H9 (cell line): ENCODE results near the gene FCF1. TPM values are rescaled to one million over a fixed set of nuclear protein-coding genes. Genes with fewer than 3 reads are reported as not detected.
A peak's percentile ranks its signal among the peaks of the same experiment; 100 is the strongest.

Experiments used
- DNase-seq: peaks from one replicate; pipeline ENCODE4 v3.0.0-alpha.2; 2017
- H2AFZ ChIP-seq: one replicate; pipeline ENCODE4 v1.6.1; 2013; ENCODE audit warnings: mild to moderate bottlenecking, low read length, control low read depth, moderate library complexity
- H2AK5ac ChIP-seq: 2 replicates; pipeline ENCODE4 v1.6.1; 2013; ENCODE audit warnings: low read length, control low read depth, mixed read lengths; ENCODE audit not compliant: insufficient read length
- H2BK120ac ChIP-seq: one replicate; pipeline ENCODE4 v1.6.1; 2013; ENCODE audit warnings: low read depth, mild to moderate bottlenecking, low read length, control low read depth, inconsistent platforms; ENCODE audit not compliant: poor library complexity, severe bottlenecking
- H2BK12ac ChIP-seq: 2 replicates; pipeline ENCODE4 v1.6.1; 2013; ENCODE audit warnings: low read length, control low read depth, mixed read lengths, low read depth; ENCODE audit not compliant: insufficient read length
- H2BK15ac ChIP-seq: 2 replicates; pipeline ENCODE4 v1.6.1; 2013; ENCODE audit warnings: low read depth, low read length, control low read depth
- H2BK20ac ChIP-seq: one replicate; pipeline ENCODE4 v1.6.1; 2013; ENCODE audit warnings: low read depth, mild to moderate bottlenecking, low read length, control low read depth, inconsistent platforms; ENCODE audit not compliant: poor library complexity, severe bottlenecking
- H2BK5ac ChIP-seq: 2 replicates; pipeline ENCODE4 v1.6.1; 2013; ENCODE audit warnings: low read length, control low read depth, mixed read lengths; ENCODE audit not compliant: insufficient read length
- H3K14ac ChIP-seq: 2 replicates; pipeline ENCODE4 v1.6.1; 2013; ENCODE audit warnings: low read length, control low read depth; ENCODE audit not compliant: insufficient read depth
- H3K18ac ChIP-seq: 2 replicates; pipeline ENCODE4 v1.6.1; 2013; ENCODE audit warnings: low read depth, mild to moderate bottlenecking, mixed read lengths, low read length, control low read depth; ENCODE audit not compliant: insufficient read length
- H3K23ac ChIP-seq: 2 replicates; pipeline ENCODE4 v1.6.1; 2013; ENCODE audit warnings: low read length, control low read depth, mixed read lengths, low read depth; ENCODE audit not compliant: insufficient read length
- H3K23me2 ChIP-seq: 2 replicates; pipeline ENCODE4 v1.6.1; 2013; ENCODE audit warnings: low read depth, mild to moderate bottlenecking, mixed read lengths, low read length, control low read depth; ENCODE audit not compliant: insufficient read length, poor library complexity, severe bottlenecking
- H3K27ac ChIP-seq: 2 replicates; pipeline ENCODE4 v1.5.1; 2013; ENCODE audit warnings: low read length, control low read depth, mixed read lengths, low read depth; ENCODE audit not compliant: insufficient read length
- H3K27me3 ChIP-seq: 2 replicates; pipeline ENCODE4 v1.6.1; 2013; ENCODE audit warnings: low read length, control low read depth, inconsistent platforms; ENCODE audit not compliant: insufficient read depth
- H3K4ac ChIP-seq: 2 replicates; pipeline ENCODE4 v1.6.1; 2013; ENCODE audit warnings: low read depth, mild to moderate bottlenecking, control low read depth, inconsistent platforms, low read length, moderate library complexity
- H3K4me1 ChIP-seq: 2 replicates; pipeline ENCODE4 v1.6.1; 2013; ENCODE audit warnings: low read length, control low read depth, inconsistent platforms; ENCODE audit not compliant: insufficient read depth
- H3K4me2 ChIP-seq: 2 replicates; pipeline ENCODE4 v1.6.1; 2013; ENCODE audit warnings: low read length, control low read depth, mixed read lengths; ENCODE audit not compliant: insufficient read length, insufficient read depth
- H3K56ac ChIP-seq: 2 replicates; pipeline ENCODE4 v1.6.1; 2013; ENCODE audit warnings: low read depth, mild to moderate bottlenecking, mixed read lengths, low read length, control low read depth; ENCODE audit not compliant: insufficient read length
- H3K79me1 ChIP-seq: 2 replicates; pipeline ENCODE4 v1.6.1; 2013; ENCODE audit warnings: low read depth, mild to moderate bottlenecking, moderate library complexity, low read length, control low read depth, inconsistent platforms; ENCODE audit not compliant: insufficient read depth, poor library complexity, severe bottlenecking
- H3K79me2 ChIP-seq: 2 replicates; pipeline ENCODE4 v1.6.1; 2013; ENCODE audit warnings: low read length, control low read depth, inconsistent platforms; ENCODE audit not compliant: insufficient read depth
- H3K9ac ChIP-seq: 2 replicates; pipeline ENCODE4 v1.6.1; 2013; ENCODE audit warnings: low read length, control low read depth, mixed read lengths; ENCODE audit not compliant: insufficient read length; ENCODE audit errors: extremely low read depth
- H3K9me3 ChIP-seq: one replicate; pipeline ENCODE4 v1.6.1; 2013; ENCODE audit warnings: low read depth, low read length, inconsistent platforms; ENCODE audit not compliant: control insufficient read depth
- H3T11ph ChIP-seq: one replicate; pipeline ENCODE4 v1.6.1; 2013; ENCODE audit warnings: mild to moderate bottlenecking, low read length, control low read depth, inconsistent platforms
- H4K20me1 ChIP-seq: one replicate; pipeline ENCODE4 v1.6.1; 2013; ENCODE audit not compliant: control insufficient read depth, insufficient read length, insufficient read depth
- H4K5ac ChIP-seq: 2 replicates; pipeline ENCODE4 v1.6.1; 2013; ENCODE audit warnings: low read depth, mild to moderate bottlenecking, mixed read lengths, low read length, control low read depth; ENCODE audit not compliant: insufficient read length
- H4K8ac ChIP-seq: replicated peaks from 2 replicates; pipeline ENCODE4 v1.6.1; 2013; ENCODE audit warnings: low read length, control low read depth, mixed read lengths, low read depth; ENCODE audit not compliant: insufficient read length
- H4K91ac ChIP-seq: 2 replicates; pipeline ENCODE4 v1.6.1; 2013; ENCODE audit warnings: low read depth, mild to moderate bottlenecking, moderate library complexity, mixed read lengths, low read length, control low read depth; ENCODE audit not compliant: insufficient read length
- H3K27ac Mint-ChIP-seq, 3 experiments: 2 replicates in 2 of 3; 3 replicates in 1 of 3; pipeline ENCODE4 v1.8.0; 2020 to 2021; ENCODE audit warnings: mixed read lengths in 3 of 3, mild to moderate bottlenecking in 1 of 3, moderate library complexity in 1 of 3
- H3K27me3 Mint-ChIP-seq: 2 replicates; pipeline ENCODE4 v1.8.0; 2021; ENCODE audit warnings: low read depth, mild to moderate bottlenecking, moderate library complexity, mixed read lengths
- H3K36me3 Mint-ChIP-seq, 3 experiments: 2 replicates in 2 of 3; 3 replicates in 1 of 3; pipeline ENCODE4 v1.8.0; 2020 to 2021; ENCODE audit warnings: low read depth in 3 of 3, mixed read lengths in 3 of 3; ENCODE audit not compliant: insufficient read depth in 1 of 3
- H3K4me1 Mint-ChIP-seq, 2 experiments: 2 replicates each; pipeline ENCODE4 v1.8.0; 2020; ENCODE audit warnings: mixed read lengths in 2 of 2
- H3K4me3 Mint-ChIP-seq, 2 experiments: 2 replicates in 1 of 2; 3 replicates in 1 of 2; pipeline ENCODE4 v1.8.0; 2020 to 2021; ENCODE audit warnings: mild to moderate bottlenecking in 2 of 2, mixed read lengths in 2 of 2, moderate library complexity in 1 of 2
- H3K9me3 Mint-ChIP-seq, 2 experiments: 2 replicates in 1 of 2; 3 replicates in 1 of 2; pipeline ENCODE4 v1.8.0; 2020; ENCODE audit warnings: mild to moderate bottlenecking in 2 of 2, mixed read lengths in 2 of 2, moderate library complexity in 1 of 2
- WGBS: extraction: QIAGEN DNeasy Blood & Tissue Kit; methylation state at CpG from one replicate; pipeline ENCODE4 v1.1.7; 2013; ENCODE audit warnings: missing lambda C conversion rate, low lambda C conversion rate, mixed read lengths; ENCODE audit not compliant: insufficient read length; ENCODE audit errors: extremely low coverage; 5-methylcytosine and 5-hydroxymethylcytosine counted together
- total RNA-seq: library from RNA; stranded (reverse); gene quantifications from 2 replicates; pipeline ENCODE4 v1.2.1, GENCODE V29; 2021
- TF ChIP-seq, protein P1 (sequence below): fragments of 200-600 bp; sonication (generic); conservative IDR thresholded peaks from 3 replicates; pipeline ENCODE4 v1.8.0; 2021; ENCODE audit warnings: antibody characterized with exemption, mild to moderate bottlenecking

Gene FCF1
- total RNA-seq, 1 experiment from 2014 or later, result 87.7 TPM

DNA sequence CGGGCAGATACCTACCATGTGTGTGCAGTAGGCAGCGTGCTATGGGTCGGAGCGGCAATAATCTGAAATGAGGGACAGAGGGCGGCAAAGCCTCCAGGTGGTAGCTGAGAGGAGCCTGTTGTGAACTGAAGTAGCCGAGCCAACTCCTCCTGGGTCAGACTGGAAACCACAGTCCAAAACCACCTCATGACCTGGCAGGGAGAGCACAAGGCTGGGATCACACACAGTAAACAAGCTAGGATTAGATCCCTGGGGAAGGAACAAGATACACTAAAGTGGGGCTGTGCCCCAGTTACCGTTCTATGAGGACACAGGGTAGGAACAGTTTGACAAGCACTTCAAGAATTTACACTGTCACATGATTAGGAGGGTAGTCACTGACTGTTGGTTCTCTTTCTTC, 49.1 kb upstream of the FCF1 start:
- no peak for DNase-seq
- Histone ChIP-seq H3K9me3 (no peaks in the 10 kb centered on the region), H3K79me1 (no peaks in the 10 kb centered on the region), H3K23me2 (no peaks in the 10 kb centered on the region), H3K14ac (no peak overlapping the region), H3K23ac (no peak overlapping the region), H3K27ac (no peak overlapping the region), H3K56ac (no peak overlapping the region), H3K79me2 (no peaks in the 10 kb centered on the region), H4K5ac (no peak overlapping the region), H2AFZ (no peak overlapping the region), H3K9ac (no peak overlapping the region), H3K4me1 (no peaks in the 10 kb centered on the region), H2BK20ac (no peak overlapping the region), H4K8ac (no peak overlapping the region), H2AK5ac (no peak overlapping the region), H2BK5ac (no peak overlapping the region), H3K4me2 (no peak overlapping the region), H3K18ac (no peak overlapping the region), H2BK120ac (no peak overlapping the region), H3T11ph (no peak overlapping the region), H4K20me1 (no peaks in the 10 kb centered on the region), H3K27me3 (no peaks in the 10 kb centered on the region), H2BK15ac (no peak overlapping the region), H2BK12ac (no peak overlapping the region), H3K4ac (no peak overlapping the region), H4K91ac (no peak overlapping the region)
- TF ChIP-seq, protein P1, sequence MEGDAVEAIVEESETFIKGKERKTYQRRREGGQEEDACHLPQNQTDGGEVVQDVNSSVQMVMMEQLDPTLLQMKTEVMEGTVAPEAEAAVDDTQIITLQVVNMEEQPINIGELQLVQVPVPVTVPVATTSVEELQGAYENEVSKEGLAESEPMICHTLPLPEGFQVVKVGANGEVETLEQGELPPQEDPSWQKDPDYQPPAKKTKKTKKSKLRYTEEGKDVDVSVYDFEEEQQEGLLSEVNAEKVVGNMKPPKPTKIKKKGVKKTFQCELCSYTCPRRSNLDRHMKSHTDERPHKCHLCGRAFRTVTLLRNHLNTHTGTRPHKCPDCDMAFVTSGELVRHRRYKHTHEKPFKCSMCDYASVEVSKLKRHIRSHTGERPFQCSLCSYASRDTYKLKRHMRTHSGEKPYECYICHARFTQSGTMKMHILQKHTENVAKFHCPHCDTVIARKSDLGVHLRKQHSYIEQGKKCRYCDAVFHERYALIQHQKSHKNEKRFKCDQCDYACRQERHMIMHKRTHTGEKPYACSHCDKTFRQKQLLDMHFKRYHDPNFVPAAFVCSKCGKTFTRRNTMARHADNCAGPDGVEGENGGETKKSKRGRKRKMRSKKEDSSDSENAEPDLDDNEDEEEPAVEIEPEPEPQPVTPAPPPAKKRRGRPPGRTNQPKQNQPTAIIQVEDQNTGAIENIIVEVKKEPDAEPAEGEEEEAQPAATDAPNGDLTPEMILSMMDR, result no peak
- Mint-ChIP-seq H3K27ac (peak overlapping the region in 1 of 3 experiments; percentile 45; a peak in 3 of 7 replicates), H3K36me3 (peaks cover 10 to 72% (median 52%) of the 10 kb centered on the region in 3 experiments; a peak in 6 of 7 replicates), H3K27me3 (no peaks in the 10 kb centered on the region), H3K4me3 (no peak overlapping the region), H3K9me3 (no peaks in the 10 kb centered on the region), H3K4me1 (no peaks in the 10 kb centered on the region)
- no CpG with 5 or more reads among the region's 7 CpGs for WGBS
